G401.6 (cell line): ENCODE data around the gene LIMD2.

Experiments used
- FAIRE-seq: peaks from 2 replicates; lab custom pipeline; 2012; peaks lifted over from hg19 to GRCh38; lab: Jason Lieb, UNC

The LIMD2 gene

GRCh38 chr17:63680700-63681099 is 19.2 kb downstream of the LIMD2 start:
- FAIRE-seq, result no peak

- no peak for FAIRE-seq
These were observed 20.7 kb downstream of the LIMD2 start for GRCh38 chr17:63679214-63679613.

GRCh38 chr17:63676584-63676983 is 23.3 kb downstream of the LIMD2 start:
- no peak for FAIRE-seq

- no peak for FAIRE-seq
These were observed 24.0 kb downstream of the LIMD2 start for GRCh38 chr17:63675607-63676546.

GRCh38 chr17:63675231-63675606 is 24.7 kb downstream of the LIMD2 start:
- FAIRE-seq, result no peak

GRCh38 chr17:63672856-63673255 is 27.1 kb downstream of the LIMD2 start:
- FAIRE-seq, result no peak

- FAIRE-seq, result no peak
These were observed 34.3 kb downstream of the LIMD2 start for GRCh38 chr17:63665527-63666214.

- no peak for FAIRE-seq
These were observed 40.1 kb downstream of the LIMD2 start for GRCh38 chr17:63659850-63660249.

GRCh38 chr17:63658366-63658765 is 41.6 kb downstream of the LIMD2 start:
- FAIRE-seq, result no peak

- no peak for FAIRE-seq
These were observed 42.1 kb downstream of the LIMD2 start for GRCh38 chr17:63657786-63658185.

- no peak for FAIRE-seq
These were observed 46.9 kb downstream of the LIMD2 start for GRCh38 chr17:63653050-63653449.

GRCh38 chr17:63652106-63652505 is 47.8 kb downstream of the LIMD2 start:
- FAIRE-seq, result no peak

GRCh38 chr17:63649813-63650212 is 50.1 kb downstream of the LIMD2 start:
- FAIRE-seq, result no peak

GRCh38 chr17:63647936-63648335 is 52.0 kb downstream of the LIMD2 start:
- no peak for FAIRE-seq

- no peak for FAIRE-seq
These were observed 52.7 kb downstream of the LIMD2 start for GRCh38 chr17:63647065-63647725.

- no peak for FAIRE-seq
These were observed 53.5 kb downstream of the LIMD2 start for GRCh38 chr17:63646488-63646806.
